ENCODE measurements around the gene MACF1.
"Not testable (repeated sequence)": the region's sequence is repeated elsewhere in the genome, so short reads cannot be mapped to it uniquely, and the experiment has no call there.

MACF1 gene

GRCh38 chr1:39498096-39498710 is 293.7 kb downstream of the MACF1 start:
- not testable (repeated sequence) for DNase-seq

DNA sequence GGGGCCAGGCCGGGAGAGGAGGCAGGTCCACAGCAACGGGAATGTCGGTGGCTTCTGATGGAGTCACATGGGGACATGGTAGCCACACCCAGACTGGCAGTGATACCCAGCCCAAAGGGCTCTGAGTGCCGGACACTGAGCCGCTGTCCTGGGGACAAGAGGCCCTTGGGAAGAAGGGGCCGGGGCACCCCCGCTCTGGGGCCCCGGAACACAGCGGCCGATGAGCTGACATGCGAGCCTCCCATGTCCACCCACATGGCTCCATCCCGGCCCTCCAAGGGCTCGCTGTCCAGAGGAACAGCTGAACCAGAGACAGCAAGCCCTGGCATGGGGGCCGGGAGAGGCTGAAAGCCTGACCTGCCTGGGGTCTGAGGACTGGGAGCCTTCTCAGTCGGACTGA is 294.3 kb downstream of the MACF1 start:
- DNase-seq = not testable (repeated sequence)

DNA sequence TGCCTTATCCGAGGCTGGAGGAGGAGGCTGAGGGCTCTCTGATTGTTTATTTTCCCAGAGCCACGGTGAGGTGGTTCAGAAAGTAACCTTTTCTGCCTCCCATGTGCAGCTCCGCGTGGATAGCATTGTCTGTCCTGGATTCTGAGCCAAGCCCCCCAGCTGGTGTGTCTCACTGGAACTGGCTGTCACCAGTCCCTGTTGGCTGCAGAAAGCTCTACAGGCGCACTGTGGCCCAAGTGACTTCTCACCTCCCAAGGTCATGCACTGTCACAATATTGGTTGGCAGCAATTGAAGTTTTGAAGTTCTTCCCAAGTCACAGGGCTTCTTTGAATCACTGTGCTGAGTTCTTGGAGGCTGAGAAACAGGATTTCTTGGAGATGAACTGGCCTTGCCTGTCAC is 295.2 kb downstream of the MACF1 start:
- no peak for DNase-seq

DNA sequence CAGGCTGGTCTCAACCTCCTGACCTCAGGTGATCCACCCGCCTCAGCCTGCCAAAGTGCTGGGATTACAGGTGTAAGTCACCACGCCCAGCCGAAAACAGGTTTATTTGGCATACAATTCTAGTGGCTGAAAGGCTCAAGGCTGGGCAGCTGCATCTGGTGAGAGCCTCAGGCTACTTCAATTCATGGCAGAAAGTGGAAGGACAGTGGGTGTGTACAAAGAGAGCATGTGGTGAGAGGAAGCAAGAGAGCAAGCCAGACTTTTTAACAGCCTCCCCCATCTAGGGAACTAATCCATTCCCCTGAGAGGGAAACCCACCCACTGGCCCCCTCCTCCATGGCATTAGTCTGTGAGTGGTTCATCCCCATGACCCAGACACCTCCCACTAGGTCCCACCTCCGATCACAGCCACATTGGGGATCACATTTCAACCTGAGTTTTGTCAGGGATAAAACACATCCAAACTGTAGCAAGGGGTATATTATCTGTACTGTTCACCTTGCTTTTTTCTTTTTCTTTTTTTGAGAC is 296.4 kb downstream of the MACF1 start:
- DNase-seq = no peak

DNA sequence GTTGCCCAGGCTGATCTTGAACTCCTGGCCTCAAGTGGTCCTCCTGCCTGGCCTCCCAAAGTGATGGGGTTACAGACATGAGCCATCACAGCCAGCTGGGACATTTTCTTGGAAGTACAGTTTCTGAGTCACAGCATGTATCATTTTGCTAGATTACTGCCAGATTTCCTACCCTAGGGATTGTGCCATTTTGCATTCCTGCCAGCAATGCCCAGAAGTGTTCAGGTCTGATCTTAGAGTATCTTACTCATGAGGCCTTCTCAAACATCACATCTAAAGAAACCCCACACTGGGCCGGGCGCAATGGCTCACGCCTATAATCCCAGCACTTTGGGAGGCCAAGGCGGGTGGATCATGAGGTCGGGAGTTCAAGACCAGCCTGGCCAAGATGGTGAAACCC is 297.2 kb downstream of the MACF1 start:
- no peak for DNase-seq

- DNase-seq = not testable (repeated sequence)
These were observed 299.9 kb downstream of the MACF1 start for GRCh38 chr1:39504436-39504835.

GRCh38 chr1:39505289-39505688 is 300.8 kb downstream of the MACF1 start:
- DNase-seq = no peak

DNA sequence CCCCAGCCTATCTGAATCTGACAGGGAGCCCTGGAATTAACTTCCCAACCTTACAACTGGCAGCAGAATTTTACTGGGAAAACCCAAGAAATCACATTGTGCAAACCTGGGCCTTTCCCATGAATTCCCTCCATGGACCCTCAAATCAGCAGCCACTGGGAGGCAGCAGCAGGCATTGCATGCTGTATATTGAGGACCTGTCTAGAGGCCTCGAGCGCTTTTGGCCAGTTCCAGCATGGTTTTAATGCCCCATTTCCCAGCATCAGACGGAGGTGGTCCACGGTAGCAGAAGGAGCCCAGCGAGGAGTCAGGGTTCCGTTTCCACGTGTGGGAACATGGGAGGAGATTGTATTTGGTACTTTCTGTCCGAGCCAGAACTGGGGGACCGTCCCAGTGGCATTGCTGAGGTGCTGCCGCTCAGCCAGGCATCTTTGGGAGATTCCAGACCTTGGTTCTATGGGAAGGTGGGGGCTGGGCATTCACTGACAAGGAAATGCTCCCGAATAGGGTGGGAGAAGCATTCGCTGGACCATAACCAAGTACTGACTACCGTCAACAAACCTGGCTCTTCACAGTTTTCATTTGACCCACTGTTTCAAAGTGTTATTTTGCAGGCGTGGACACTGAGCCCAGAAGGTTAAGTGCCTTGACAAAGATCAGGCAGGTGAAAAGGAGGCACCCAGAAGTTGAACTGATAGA is 302.9 kb downstream of the MACF1 start:
- no peak for DNase-seq

DNA sequence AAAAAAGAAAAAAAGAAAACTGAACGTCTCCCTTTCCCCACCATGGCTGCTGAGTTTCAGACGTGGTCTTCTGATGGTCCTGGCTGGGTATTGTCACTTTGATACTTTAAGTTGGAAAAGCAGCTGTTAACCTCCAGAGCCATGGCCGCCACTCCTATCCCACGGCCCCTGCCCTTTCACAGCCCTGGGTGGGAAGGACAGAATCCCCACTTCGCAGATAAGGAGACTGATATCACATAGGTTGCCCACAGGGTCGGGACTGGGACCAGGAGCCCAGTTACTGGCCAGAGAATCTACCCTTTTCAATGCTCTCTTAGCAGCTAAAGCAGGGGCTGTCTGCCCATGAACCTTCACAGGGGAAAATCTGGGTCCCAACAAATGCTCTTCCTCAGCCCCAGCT is 303.8 kb downstream of the MACF1 start:
- DNase-seq = no peak

- DNase-seq = no peak
These were observed 304.4 kb downstream of the MACF1 start for GRCh38 chr1:39508857-39509305.

GRCh38 chr1:39509360-39510009 is 305.0 kb downstream of the MACF1 start:
- peak in 1 of 2 donors; percentile 22 for DNase-seq

DNA sequence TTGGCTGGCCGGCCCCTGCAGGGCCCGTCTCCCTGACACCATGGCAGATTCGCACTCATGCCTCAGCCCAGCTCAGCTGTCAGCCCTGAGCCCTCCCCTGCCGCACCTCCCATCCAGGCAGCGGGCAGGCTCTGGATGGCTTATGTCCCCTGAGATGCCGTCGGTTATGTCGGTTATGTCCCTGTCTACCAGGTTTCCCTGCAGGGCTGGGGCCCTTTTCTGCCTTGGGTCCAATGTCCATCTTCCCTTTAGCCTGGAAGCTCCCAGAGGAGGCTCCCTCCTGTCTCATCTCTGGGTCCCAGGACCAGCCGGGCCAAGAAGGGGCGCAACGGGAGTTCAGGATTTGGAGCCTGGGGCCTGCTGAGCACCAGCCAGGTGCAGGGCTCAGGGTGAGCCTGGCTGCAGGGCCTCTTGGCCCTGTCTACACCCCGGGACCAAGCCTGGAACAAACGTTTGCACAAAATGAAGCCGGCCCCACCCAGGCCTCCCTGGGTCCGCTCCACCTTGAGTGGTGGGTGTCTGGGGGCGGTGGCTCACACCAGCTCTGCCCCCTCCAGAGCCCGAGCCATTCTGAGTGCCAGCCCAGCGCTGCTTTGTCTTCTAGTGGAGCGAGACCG is 306.2 kb downstream of the MACF1 start:
- not testable (repeated sequence) for DNase-seq

DNA sequence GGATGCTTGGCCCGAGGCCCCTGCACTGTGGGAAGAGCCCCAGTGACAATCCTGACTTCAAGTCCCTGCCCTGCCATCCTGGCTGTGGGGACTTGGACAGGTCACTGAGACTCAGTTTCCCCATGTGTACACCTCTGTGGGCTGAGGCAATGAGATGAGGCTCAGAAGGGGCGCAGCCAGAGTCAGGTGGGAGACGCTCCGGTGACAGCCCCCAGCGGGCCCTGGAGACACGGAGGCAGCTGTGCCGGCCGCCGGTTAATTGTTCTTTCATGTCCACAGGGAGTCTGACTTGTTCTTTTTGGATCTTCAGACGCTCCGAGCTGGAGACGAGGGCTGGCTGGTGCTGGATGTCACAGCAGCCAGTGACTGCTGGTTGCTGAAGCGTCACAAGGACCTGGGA is 307.0 kb downstream of the MACF1 start:
- DNase-seq = not testable (repeated sequence)

DNA sequence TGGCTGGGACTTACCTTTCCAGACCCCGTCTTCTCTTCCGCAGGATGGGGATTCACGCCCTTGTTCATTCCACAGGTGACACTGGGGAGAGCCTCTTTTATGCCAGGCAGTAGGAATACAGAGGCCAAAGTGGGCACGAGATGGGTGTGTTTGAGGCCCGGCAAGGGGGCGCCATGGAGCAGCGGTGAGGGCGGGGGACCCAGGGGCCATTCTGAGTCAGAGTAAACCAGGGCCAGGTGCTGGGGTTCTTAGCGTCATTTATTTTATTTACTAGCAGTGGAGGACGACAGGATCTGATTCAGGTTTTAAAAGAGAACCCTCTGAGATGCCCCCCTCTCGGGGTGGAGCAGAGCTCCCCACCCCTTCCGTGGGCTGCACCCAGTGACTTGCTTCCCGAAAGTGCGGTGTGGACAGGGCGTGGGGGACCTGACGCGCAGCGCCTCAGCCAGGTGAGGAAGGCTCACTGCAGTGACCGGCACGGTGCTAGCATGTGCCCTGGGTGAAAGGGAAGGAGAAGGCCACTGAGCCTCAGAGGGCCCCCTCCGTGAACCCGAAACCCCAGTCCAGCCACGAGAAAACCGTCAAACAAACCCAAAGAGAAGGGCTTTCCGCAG is 307.8 kb downstream of the MACF1 start:
- DNase-seq = not testable (repeated sequence)

DNA sequence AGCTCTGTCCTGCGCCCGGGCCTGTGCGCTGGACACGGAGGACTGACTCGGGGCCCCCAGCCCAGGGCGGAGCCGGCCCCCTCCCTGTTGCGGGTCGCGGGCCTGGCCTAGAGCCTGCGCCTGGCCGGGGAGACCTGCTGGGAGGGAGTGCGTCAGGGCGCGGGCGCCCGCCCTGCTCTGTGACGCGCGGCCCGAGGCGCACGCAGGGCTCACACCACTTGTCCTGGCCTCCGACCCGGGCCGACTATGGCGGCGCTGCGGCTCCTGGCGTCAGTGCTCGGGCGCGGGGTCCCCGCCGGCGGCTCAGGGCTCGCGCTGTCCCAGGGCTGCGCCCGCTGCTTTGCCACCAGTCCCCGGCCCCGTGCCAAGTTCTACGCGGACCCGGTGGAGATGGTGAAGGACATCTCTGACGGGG is 310.2 kb downstream of the MACF1 start:
- not testable (repeated sequence) for DNase-seq

GRCh38 chr1:39515131-39516086 is 310.9 kb downstream of the MACF1 start:
- not testable (repeated sequence) for DNase-seq

GRCh38 chr1:39516841-39517240 is 312.3 kb downstream of the MACF1 start:
- DNase-seq = not testable (repeated sequence)

DNA sequence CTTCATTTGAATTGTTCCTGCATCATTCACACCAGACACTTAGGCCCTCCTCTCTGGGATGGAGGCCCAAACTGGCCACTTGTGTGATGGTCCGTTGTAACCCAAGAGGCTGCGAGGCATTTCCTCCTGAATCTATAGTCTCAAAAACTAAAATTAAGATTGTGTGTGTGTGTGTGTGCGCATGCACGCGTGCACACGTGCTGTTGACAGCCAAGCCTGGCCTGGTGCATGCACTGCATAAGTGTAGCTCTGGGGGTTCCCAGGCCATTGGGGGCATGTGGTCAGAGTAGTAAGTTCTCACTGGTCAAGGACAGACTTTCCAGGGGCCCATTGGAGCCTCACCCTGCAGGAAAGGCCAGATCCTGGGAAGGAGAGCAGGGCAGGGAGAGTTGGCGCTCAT is 313.4 kb downstream of the MACF1 start:
- DNase-seq = not testable (repeated sequence)

- DNase-seq = not testable (repeated sequence)
These were observed 314.9 kb downstream of the MACF1 start for GRCh38 chr1:39519376-39519775.

- DNase-seq = not testable (repeated sequence)
These were observed 317.7 kb downstream of the MACF1 start for GRCh38 chr1:39522221-39522620.
